GM21423 (cell line): Measurements from ENCODE around the gene C2CD3.
"Not testable (repeated sequence)": the region's sequence is repeated elsewhere in the genome, so short reads cannot be mapped to it uniquely, and the experiment has no call there.

Experiments used
- ATAC-seq: cut with Tn5 transposase; IDR thresholded peaks from one replicate; pipeline ENCODE4 v1.9.1; 2021; ENCODE audit warnings: mild to moderate bottlenecking, moderate library complexity; ENCODE audit not compliant: unreplicated experiment

C2CD3 gene

GRCh38 chr11:74006743-74007304, 164.0 kb downstream of the C2CD3 start:
- no peak for ATAC-seq

GRCh38 chr11:74005721-74006517, 164.9 kb downstream of the C2CD3 start:
- ATAC-seq, result no peak

DNA sequence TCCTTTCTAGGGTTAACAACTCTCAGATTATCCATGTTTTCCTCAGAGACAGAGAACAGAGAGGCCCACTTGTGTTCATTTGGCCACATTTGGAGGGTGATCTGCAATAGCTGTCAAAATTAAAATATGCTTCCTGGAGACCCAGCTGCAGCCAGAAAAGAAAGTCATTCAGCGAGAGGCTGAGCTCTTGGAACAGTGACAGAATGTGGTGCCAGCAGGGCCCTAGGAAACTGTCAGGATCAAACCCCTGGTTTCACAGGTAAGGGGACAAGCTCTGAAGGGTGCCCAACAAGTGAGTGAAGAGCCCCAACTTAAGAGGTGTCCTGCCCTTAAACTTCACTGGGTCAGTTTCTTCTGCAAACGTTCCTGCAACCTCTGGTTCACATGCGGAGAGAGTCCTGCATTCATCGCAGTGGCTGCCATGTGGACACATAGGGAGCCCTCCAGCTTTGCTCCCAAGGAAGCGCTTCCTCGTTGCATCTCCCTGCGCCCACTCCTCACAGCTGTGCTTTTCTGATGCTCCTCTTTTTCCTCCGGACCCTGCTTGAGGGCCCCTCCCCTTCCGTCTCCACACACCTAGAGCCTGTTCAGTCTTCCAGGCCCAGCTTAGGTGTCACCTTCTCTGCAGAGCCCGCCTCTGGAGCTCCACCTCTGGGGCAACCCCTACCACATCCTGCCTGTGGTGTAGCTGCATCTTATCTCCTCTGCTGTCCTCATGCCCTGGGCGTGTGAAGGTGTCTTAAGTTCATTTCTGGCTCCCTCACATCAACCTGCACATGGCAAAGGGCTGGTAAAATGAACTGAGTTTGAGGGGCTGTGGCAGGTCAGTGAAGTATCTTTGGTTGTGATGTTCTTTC, 165.8 kb downstream of the C2CD3 start:
- ATAC-seq, result peak; percentile 69

GRCh38 chr11:74004046-74004695, 166.6 kb downstream of the C2CD3 start:
- no peak for ATAC-seq

GRCh38 chr11:74002832-74003231, 168.0 kb downstream of the C2CD3 start:
- ATAC-seq, result no peak

- ATAC-seq, result no peak
Observed at GRCh38 chr11:74001822-74002286, 168.9 kb downstream of the C2CD3 start.

DNA sequence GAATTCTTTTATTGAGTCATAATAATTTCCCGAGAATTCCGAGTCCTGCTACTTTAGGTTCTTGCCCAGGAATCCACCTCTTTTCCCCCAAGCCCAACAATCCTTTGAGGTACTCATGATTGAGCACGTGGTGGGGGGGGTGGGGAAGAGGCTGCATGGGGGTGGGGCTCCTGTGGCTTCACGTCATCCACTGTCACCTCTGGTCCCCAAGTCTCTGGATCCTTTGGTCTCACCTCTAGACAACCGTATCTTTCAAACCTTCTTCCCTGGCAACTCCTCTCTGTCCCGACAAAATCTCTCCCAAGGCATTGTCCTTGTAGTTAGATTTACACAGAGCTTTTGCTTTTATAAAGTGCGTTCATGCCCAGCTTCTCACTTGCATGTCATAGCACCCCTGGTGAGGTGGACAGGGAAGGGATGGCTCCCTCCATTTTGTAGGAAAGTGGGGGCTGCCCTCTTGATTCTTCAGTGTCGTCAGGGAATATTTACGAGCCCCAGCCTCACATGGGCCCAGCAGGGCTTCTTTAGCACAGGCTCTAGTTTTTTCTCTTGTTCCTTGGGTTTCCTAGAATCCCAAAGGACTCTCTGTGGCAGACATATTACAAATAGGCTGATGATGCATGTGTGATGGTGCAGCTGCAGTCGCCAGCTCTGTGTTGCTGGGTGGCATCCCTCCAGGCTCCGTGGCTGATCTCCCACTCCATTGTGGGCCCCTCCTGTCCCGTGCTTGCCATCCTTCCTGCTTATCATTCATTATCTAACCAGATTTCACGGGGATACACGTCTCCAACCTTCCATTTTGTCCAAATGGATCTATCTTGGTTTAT, 170.3 kb downstream of the C2CD3 start:
- no peak for ATAC-seq

GRCh38 chr11:73999581-74000306, 171.1 kb downstream of the C2CD3 start:
- ATAC-seq, result no peak

- ATAC-seq, result no peak
Observed at GRCh38 chr11:73998846-73999575, 171.8 kb downstream of the C2CD3 start.

- no peak for ATAC-seq
Observed at GRCh38 chr11:73997120-73997770, 173.6 kb downstream of the C2CD3 start.

- no peak for ATAC-seq
Observed at GRCh38 chr11:73996161-73996747, 174.5 kb downstream of the C2CD3 start.

- ATAC-seq, result peak; percentile 50
Observed at GRCh38 chr11:73995731-73996130, 175.1 kb downstream of the C2CD3 start.

DNA sequence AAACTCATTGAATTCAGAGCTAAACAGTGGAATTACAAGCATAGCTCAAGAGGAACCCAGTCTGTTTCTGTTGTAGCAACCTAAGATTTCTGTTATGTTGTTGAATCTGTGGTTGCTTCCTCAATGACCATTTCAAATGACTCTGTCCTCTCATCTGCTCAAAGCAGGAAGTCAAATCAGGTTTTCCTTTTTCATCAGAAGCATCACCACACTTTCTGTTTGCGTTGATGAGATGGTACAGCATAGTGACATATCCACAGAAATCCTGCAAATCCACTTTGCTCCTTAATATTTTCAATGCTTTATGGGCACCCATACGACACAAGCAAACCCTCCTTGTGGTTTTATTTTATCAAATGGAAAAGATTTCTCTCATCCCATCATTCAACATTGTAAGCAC, 175.6 kb downstream of the C2CD3 start:
- ATAC-seq, result peak; percentile 44

DNA sequence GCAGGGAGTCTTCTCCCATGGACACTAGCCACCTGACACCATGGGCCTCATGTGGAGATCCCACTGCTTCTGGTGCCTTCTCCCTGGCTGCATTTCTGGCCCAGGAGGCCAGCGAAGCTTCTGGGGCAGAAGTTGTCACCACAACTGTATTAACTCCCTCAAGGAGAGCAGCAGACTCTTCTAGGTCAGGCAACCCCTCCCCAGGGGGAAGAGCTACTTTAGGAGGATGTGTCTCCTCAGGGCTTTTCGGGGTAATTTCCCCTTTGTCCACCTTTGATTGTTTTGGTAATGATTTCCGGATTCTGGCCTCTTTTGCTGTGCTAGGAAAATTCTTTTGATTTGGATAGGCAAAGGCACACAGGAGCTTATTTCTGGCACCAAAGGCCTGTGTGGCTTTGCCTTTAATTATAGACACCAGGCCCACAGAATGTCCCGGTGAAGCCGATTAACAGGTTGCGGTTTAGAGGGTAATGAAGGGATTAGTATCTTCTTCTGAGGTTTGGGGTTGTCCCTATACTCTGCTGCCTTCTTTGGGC, 179.3 kb downstream of the C2CD3 start:
- no peak for ATAC-seq

- ATAC-seq, result no peak
Observed at GRCh38 chr11:73990730-73991129, 180.1 kb downstream of the C2CD3 start.

DNA sequence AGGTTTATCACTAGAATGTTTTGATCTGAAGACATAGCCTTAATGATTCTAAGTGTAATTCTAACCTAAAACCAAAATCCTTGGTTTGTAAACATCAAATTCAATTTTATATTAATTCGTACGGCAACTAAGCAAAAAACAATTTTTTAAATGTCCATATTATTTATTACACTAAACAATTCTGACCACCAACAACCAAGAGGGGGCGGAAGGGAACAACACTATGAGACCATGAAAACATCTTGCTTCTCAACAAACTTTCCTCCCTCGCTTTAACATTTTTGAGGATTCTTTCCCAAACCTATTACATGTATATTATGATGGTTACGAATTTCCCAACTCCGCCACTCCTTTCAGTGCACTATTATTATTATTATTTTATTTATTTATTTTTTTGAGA, 181.6 kb downstream of the C2CD3 start:
- ATAC-seq, result no peak

GRCh38 chr11:73988227-73988626, 182.6 kb downstream of the C2CD3 start:
- ATAC-seq, result no peak

- not testable (repeated sequence) for ATAC-seq
Observed at GRCh38 chr11:73985661-73986060, 185.1 kb downstream of the C2CD3 start.
